SK-N-SH (cell line): Measurements from ENCODE around the gene OIP5. TPM values are rescaled to one million over a fixed set of nuclear protein-coding genes. Genes with fewer than 3 reads are reported as not detected.

Source experiments
- CTCF ChIA-PET: fragments of 300-600, 350-600 bp; formaldehyde crosslinking; extraction: SDS; loops from one replicate; lab custom pipeline; 2021; lab: Yijun Ruan, JAX
- POLR2A ChIA-PET: fragments of 350-600 bp; sonication (Branson Sonifier 250); formaldehyde crosslinking; extraction: SDS; loops from one replicate; lab custom pipeline; 2020; ENCODE audit warnings: antibody characterized with exemption, inconsistent platforms; lab: Yijun Ruan, JAX
- DNase-seq: peaks from one replicate; pipeline ENCODE4 v3.0.0; 2012
- H2AFZ ChIP-seq: fragments of 200-600 bp; sonication (generic); 2 replicates; pipeline ENCODE4 v1.8.1; 2016; ENCODE audit warnings: antibody characterized with exemption, mild to moderate bottlenecking, low read depth
- H3F3A ChIP-seq: fragments of 200-600 bp; sonication (generic); replicated peaks from 2 replicates; pipeline ENCODE3; 2016; ENCODE audit warnings: antibody characterized with exemption, mild to moderate bottlenecking; ENCODE audit not compliant: insufficient read depth
- H3K27ac ChIP-seq, 2 experiments: fragments of 200-500 bp in 1 of 2; fragments of 200-600 bp in 1 of 2; sonication (Bioruptor generic) in 1 of 2; sonication (generic), shearing (Covaris generic) in 1 of 2; 2 replicates each; pipeline versions ENCODE4 v1.5.1 to v1.6.1; 2014 to 2016; ENCODE audit warnings: low read depth in 2 of 2, inconsistent platforms in 1 of 2, low read length in 1 of 2, mild to moderate bottlenecking in 1 of 2, mixed read lengths in 1 of 2
- H3K27me3 ChIP-seq: fragments of 200-600 bp; sonication (generic), shearing (Covaris generic); 2 replicates; pipeline ENCODE4 v1.6.1; 2016; ENCODE audit warnings: mixed run types; ENCODE audit not compliant: insufficient read depth
- H3K36me3 ChIP-seq, 2 experiments: fragments of 200-500 bp in 1 of 2; fragments of 200-600 bp in 1 of 2; sonication (Bioruptor generic) in 1 of 2; sonication (generic) in 1 of 2; replicated peaks in 1 of 2; 2 replicates each; pipeline versions ENCODE3 to v1.5.1; 2014 to 2016; ENCODE audit warnings: low read length in 1 of 2, mild to moderate bottlenecking in 1 of 2; ENCODE audit not compliant: insufficient read depth in 2 of 2, control insufficient read depth in 1 of 2
- H3K4me1 ChIP-seq, 2 experiments: fragments of 200-500 bp in 1 of 2; fragments of 200-600 bp in 1 of 2; sonication (Bioruptor generic) in 1 of 2; sonication (generic), shearing (Covaris generic) in 1 of 2; 2 replicates each; pipeline versions ENCODE4 v1.5.1 to v1.6.1; 2014 to 2016; ENCODE audit warnings: low read depth in 1 of 2, low read length in 1 of 2, mixed run types in 1 of 2; ENCODE audit not compliant: insufficient read depth in 2 of 2, control insufficient read depth in 1 of 2
- H3K4me2 ChIP-seq: fragments of 200-600 bp; sonication (generic), shearing (Covaris generic); 2 replicates; pipeline ENCODE4 v1.6.1; 2017; ENCODE audit warnings: mixed run types
- H3K4me3 ChIP-seq, 2 experiments: fragments of 200-500 bp in 1 of 2; fragments of 200-600 bp in 1 of 2; sonication (Bioruptor generic) in 1 of 2; sonication (generic), shearing (Covaris generic) in 1 of 2; 2 replicates each; pipeline versions ENCODE4 v1.5.1 to v1.8.1; 2014 to 2016; ENCODE audit warnings: low read depth in 2 of 2, inconsistent platforms in 1 of 2, low read length in 1 of 2, mild to moderate bottlenecking in 1 of 2, mixed read lengths in 1 of 2, moderate library complexity in 1 of 2
- H3K79me2 ChIP-seq: fragments of 200-600 bp; sonication (generic); 2 replicates; pipeline ENCODE4 v1.8.1; 2017; ENCODE audit warnings: mild to moderate bottlenecking; ENCODE audit not compliant: insufficient read depth
- H3K9ac ChIP-seq: fragments of 200-600 bp; sonication (generic); 2 replicates; pipeline ENCODE4 v1.6.1; 2017; ENCODE audit warnings: mixed run types
- H3K9me2 ChIP-seq: fragments of 200-600 bp; sonication (generic); 2 replicates; pipeline ENCODE4 v1.6.1; 2017; ENCODE audit warnings: mixed run types
- H3K9me3 ChIP-seq: fragments of 200-600 bp; sonication (generic); 2 replicates; pipeline ENCODE4 v1.6.1; 2017; ENCODE audit warnings: mixed run types, mild to moderate bottlenecking, moderate library complexity
- H4K20me1 ChIP-seq: fragments of 200-600 bp; sonication (generic); 2 replicates; pipeline ENCODE4 v1.6.1; 2017; ENCODE audit warnings: mild to moderate bottlenecking, mixed run types; ENCODE audit not compliant: insufficient read depth
- CHD2 ChIP-seq: fragments of 150-350 bp; IDR thresholded peaks from 2 replicates; pipeline ENCODE4 v1.6.1; 2018; ENCODE audit warnings: low read length; ENCODE audit not compliant: partially characterized antibody
- EP300 ChIP-seq, 2 experiments: IDR thresholded peaks; 2 replicates each; pipeline versions ENCODE4 v1.4.0 to v1.6.1; 2012; ENCODE audit warnings: borderline replicate concordance in 1 of 2, low read depth in 1 of 2, low read length in 1 of 2
- EZH2phosphoT487 ChIP-seq: fragments of 200-600 bp; sonication (generic); IDR thresholded peaks from 2 replicates; pipeline ENCODE4 v1.6.1; 2017; ENCODE audit warnings: low read depth, mixed run types, mild to moderate bottlenecking, antibody characterized with exemption, moderate library complexity, borderline replicate concordance
- FOSL2 ChIP-seq: IDR thresholded peaks from 2 replicates; pipeline ENCODE4 v1.4.0; 2012; ENCODE audit warnings: low read depth, mild to moderate bottlenecking, moderate library complexity, borderline replicate concordance
- IRF3 ChIP-seq: fragments of 150-350 bp; IDR thresholded peaks from 2 replicates; pipeline ENCODE4 v1.6.1; 2016; ENCODE audit warnings: mild to moderate bottlenecking, low read depth, low read length
- MAX ChIP-seq: IDR thresholded peaks from 2 replicates; pipeline ENCODE4 v1.4.0; 2012; ENCODE audit warnings: low read depth
- PBX3 ChIP-seq: IDR thresholded peaks from 2 replicates; pipeline ENCODE4; 2012
- REST ChIP-seq: IDR thresholded peaks from 2 replicates; pipeline ENCODE4 v1.6.1; 2012; ENCODE audit warnings: mild to moderate bottlenecking, low read depth, low read length, moderate library complexity
- RFX5 ChIP-seq: IDR thresholded peaks from 2 replicates; pipeline ENCODE4 v1.6.1; 2012; ENCODE audit warnings: mild to moderate bottlenecking, improper control_type of control experiment, low read length
- RXRA ChIP-seq: IDR thresholded peaks from 2 replicates; pipeline ENCODE4 v1.4.0; 2012; ENCODE audit warnings: low read depth, mild to moderate bottlenecking, borderline replicate concordance
- SMC3 ChIP-seq: IDR thresholded peaks from 2 replicates; pipeline ENCODE4 v1.6.1; 2012; ENCODE audit warnings: low read depth, low read length, improper control_type of control experiment
- TAF1 ChIP-seq: IDR thresholded peaks from 2 replicates; pipeline ENCODE4 v1.6.1; 2012; ENCODE audit warnings: low read depth, mild to moderate bottlenecking, low read length, moderate library complexity, borderline replicate concordance
- TEAD4 ChIP-seq: IDR thresholded peaks from 2 replicates; pipeline ENCODE4 v1.4.0; 2012; ENCODE audit warnings: mild to moderate bottlenecking, borderline replicate concordance; ENCODE audit not compliant: insufficient read depth
- USF2 ChIP-seq: fragments of 150-350 bp; IDR thresholded peaks from 2 replicates; pipeline ENCODE4 v1.6.1; 2017; ENCODE audit warnings: antibody characterized with exemption, low read length, low read depth, borderline replicate concordance
- ZBTB33 ChIP-seq: IDR thresholded peaks from 2 replicates; pipeline ENCODE4 v1.4.0; 2012; ENCODE audit warnings: low read depth, borderline replicate concordance
- WGBS: methylation state at CpG from one replicate; pipeline ENCODE4 v1.1.6; 2017; ENCODE audit warnings: low lambda C conversion rate; 5-methylcytosine and 5-hydroxymethylcytosine counted together
- polyA plus RNA-seq, 3 experiments: library from polyadenylated mRNA; depleted of rRNA; stranded (reverse); fragments of >200 nt; gene quantifications; 2 replicates each; pipeline ENCODE4 v1.2.3, GENCODE V29; 2012

The OIP5 gene
- polyA plus RNA-seq, 1 of the 3 experiments (the other 2 are of a cell fraction), result 8.4 TPM

- no peak overlapping the region for H3K4me2 ChIP-seq
- H3K36me3 ChIP-seq, result peaks cover 30 to 50% of the 10 kb centered on the region in 2 experiments
- ChIA-PET POLR2A (interaction anchor here (0.6 kb wide), 1 partner anchor 268 kb away, joined by 3 read pairs; no protein-coding TSS in a partner anchor), CTCF (interaction anchor here (0.7 kb wide), 1 partner anchor 431 kb away, joined by 3 read pairs; no protein-coding TSS in a partner anchor)
- H3K9me2 ChIP-seq, result no peaks in the 10 kb centered on the region
- no peaks in the 10 kb centered on the region for H4K20me1 ChIP-seq
- no peak overlapping the region for H2AFZ ChIP-seq
- H3K9ac ChIP-seq, result no peak overlapping the region
- DNase-seq, result no peak
- no peaks in the 10 kb centered on the region for H3F3A ChIP-seq
- H3K27ac ChIP-seq, result no peak overlapping the region
- no peaks in the 10 kb centered on the region for H3K9me3 ChIP-seq
- peaks cover 49% of the 10 kb centered on the region for H3K79me2 ChIP-seq
- no peak for TF ChIP-seq FOSL2
- TF ChIP-seq RXRA, result no peak
- TF ChIP-seq PBX3, result no peak
- no peak for TF ChIP-seq TEAD4
- no peak for TF ChIP-seq IRF3
- TF ChIP-seq TAF1, result no peak
- no peak for TF ChIP-seq REST
- TF ChIP-seq EP300 (IDR thresholded peaks at IDR 0.05; ENCODE audit: borderline replicate concordance in 1 of 2, low read depth in 1 of 2, low read length in 1 of 2), result no peak
- no peak for TF ChIP-seq USF2
- no peak overlapping the region for H3K4me3 ChIP-seq
- H3K4me1 ChIP-seq, result peaks cover 0 to 5% of the 10 kb centered on the region in 2 experiments; a peak in 2 of 4 replicates
- H3K27me3 ChIP-seq, result no peaks in the 10 kb centered on the region
- WGBS, result 94% methylated on average over 2 of the region's 2 CpGs
Measured at GRCh38 chr15:41289953-41290352, 42.4 kb downstream of the OIP5 start.

GRCh38 chr15:41288464-41288863 is 43.9 kb downstream of the OIP5 start:
- Histone ChIP-seq H3K4me2 (no peak overlapping the region), H3K4me3 (no peak overlapping the region), H4K20me1 (no peaks in the 10 kb centered on the region), H3K9me2 (no peaks in the 10 kb centered on the region), H3K79me2 (peaks cover 54% of the 10 kb centered on the region), H3K36me3 (peaks cover 30 to 47% of the 10 kb centered on the region in 2 experiments), H3K27ac (no peak overlapping the region), H3K27me3 (no peaks in the 10 kb centered on the region), H3K9ac (no peak overlapping the region), H2AFZ (no peak overlapping the region), H3K9me3 (no peaks in the 10 kb centered on the region), H3K4me1 (peaks cover under 1 to 6% of the 10 kb centered on the region in 2 experiments; a peak in 3 of 4 replicates), H3F3A (no peaks in the 10 kb centered on the region)
- no peak for DNase-seq
- POLR2A ChIA-PET, result no interaction called here
- 100% methylated on average over 1 of the region's 1 CpG for WGBS
- CTCF ChIA-PET, result no interaction called here
- TF ChIP-seq RFX5 (no peak), MAX (no peak), PBX3 (no peak), ZBTB33 (no peak), TEAD4 (no peak), EP300 (IDR thresholded peaks at IDR 0.05; ENCODE audit: borderline replicate concordance in 1 of 2, low read depth in 1 of 2, low read length in 1 of 2) (no peak), SMC3 (no peak), CHD2 (no peak), EZH2phosphoT487 (no peak), TAF1 (no peak)
